GM04503 (cell line): ENCODE results near the gene TMIGD3.

Experiments
- DNase-seq: peaks from one replicate; pipeline ENCODE4 v3.0.0-alpha.2; 2012; ENCODE audit warnings: low read depth

The TMIGD3 gene

GRCh38 chr1:111474521-111474920 lies 28.9 kb downstream of the TMIGD3 start:
- no peak for DNase-seq

GRCh38 chr1:111474106-111474505 lies 29.3 kb downstream of the TMIGD3 start:
- no peak for DNase-seq

GRCh38 chr1:111471538-111471937 lies 31.9 kb downstream of the TMIGD3 start:
- DNase-seq, result no peak

GRCh38 chr1:111471012-111471411 lies 32.4 kb downstream of the TMIGD3 start:
- DNase-seq, result no peak

- no peak for DNase-seq
Measured at GRCh38 chr1:111470596-111470995, 32.8 kb downstream of the TMIGD3 start.

GRCh38 chr1:111469539-111469938 lies 33.9 kb downstream of the TMIGD3 start:
- DNase-seq, result no peak

GRCh38 chr1:111468717-111469100 lies 34.7 kb downstream of the TMIGD3 start:
- no peak for DNase-seq

- DNase-seq, result no peak
Measured at GRCh38 chr1:111467865-111468716, 35.3 kb downstream of the TMIGD3 start.

GRCh38 chr1:111466480-111466879 lies 37.0 kb downstream of the TMIGD3 start:
- no peak for DNase-seq

- no peak for DNase-seq
Measured at GRCh38 chr1:111465754-111466153, 37.7 kb downstream of the TMIGD3 start.

GRCh38 chr1:111463029-111463683 lies 40.3 kb downstream of the TMIGD3 start:
- DNase-seq, result peak; percentile 17

GRCh38 chr1:111462370-111463028 lies 40.9 kb downstream of the TMIGD3 start:
- no peak for DNase-seq

- no peak for DNase-seq
Measured at GRCh38 chr1:111461765-111462164, 41.7 kb downstream of the TMIGD3 start.

GRCh38 chr1:111455642-111456031 lies 47.8 kb downstream of the TMIGD3 start:
- DNase-seq, result no peak

GRCh38 chr1:111454859-111455641 lies 48.4 kb downstream of the TMIGD3 start:
- no peak for DNase-seq

GRCh38 chr1:111453706-111454105 lies 49.7 kb downstream of the TMIGD3 start:
- no peak for DNase-seq

- no peak for DNase-seq
Measured at GRCh38 chr1:111452581-111452980, 50.9 kb downstream of the TMIGD3 start.

GRCh38 chr1:111450185-111450584 lies 53.2 kb downstream of the TMIGD3 start:
- DNase-seq, result no peak

GRCh38 chr1:111449703-111450017 lies 53.8 kb downstream of the TMIGD3 start:
- no peak for DNase-seq

GRCh38 chr1:111448918-111449702 lies 54.3 kb downstream of the TMIGD3 start, which contains the start of the genes ATP5PB and WDR77:
TSS of gene ATP5PB (plus strand) at chr1:111449464. CDS start at chr1:111449542, 78 bp downstream.
TSS of gene WDR77 (minus strand) at chr1:111449256. CDS start at chr1:111449169, 87 bp downstream.
- peak; percentile 96 for DNase-seq

- no peak for DNase-seq
Measured at GRCh38 chr1:111448482-111448917, 54.9 kb downstream of the TMIGD3 start.
